ENCODE data around the gene LDHAL6B.

LDHAL6B gene

DNA sequence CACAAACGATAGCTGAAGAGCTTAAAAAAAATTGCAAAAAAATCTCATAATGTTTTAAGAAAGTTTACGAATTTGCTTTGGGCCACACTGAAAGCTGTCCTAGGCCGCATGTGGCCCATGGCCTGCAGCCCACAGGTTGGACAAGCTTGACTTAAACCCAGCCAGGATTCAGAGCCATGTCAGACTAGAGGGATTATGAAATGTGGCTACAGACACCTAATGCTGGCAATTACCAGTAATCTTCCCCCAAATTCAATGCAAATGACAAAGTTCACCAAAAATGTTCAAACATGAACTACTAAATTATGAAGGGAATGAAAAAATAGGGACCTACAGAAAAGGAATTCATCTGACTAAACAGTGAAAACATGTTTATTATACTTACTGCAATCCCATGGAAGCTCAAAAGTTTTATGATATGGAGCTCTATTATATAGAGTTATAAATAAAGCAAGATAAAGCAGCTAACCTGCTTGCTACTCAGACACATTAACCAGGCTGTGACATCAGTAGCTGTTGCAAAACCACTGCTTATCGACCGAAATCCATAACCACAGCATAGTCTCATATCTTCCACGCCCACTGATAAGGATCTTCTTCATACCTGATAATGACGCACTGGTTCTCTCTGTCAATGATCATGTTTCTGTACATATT is 49.2 kb downstream of the LDHAL6B start:
- DNase-seq: no peak

DNA sequence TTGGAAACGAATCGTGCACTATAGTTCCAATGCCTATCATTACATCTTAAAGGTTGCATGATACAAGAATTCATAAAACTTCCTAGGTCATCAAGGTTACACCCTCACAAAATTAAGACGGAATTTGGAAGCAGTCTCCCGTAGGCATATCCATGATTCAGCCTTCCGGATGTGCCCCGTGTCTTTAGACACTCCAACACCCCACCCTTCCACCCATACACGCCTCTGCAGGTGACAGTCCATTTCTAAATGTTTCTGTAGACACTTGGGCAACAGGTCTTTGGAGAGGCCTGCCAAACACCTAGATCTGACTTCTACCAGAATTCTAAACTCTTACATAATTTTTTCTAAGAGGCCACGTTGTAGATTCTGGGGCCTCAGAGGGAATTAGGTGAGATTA is 49.8 kb downstream of the LDHAL6B start:
- DNase-seq: no peak

DNA sequence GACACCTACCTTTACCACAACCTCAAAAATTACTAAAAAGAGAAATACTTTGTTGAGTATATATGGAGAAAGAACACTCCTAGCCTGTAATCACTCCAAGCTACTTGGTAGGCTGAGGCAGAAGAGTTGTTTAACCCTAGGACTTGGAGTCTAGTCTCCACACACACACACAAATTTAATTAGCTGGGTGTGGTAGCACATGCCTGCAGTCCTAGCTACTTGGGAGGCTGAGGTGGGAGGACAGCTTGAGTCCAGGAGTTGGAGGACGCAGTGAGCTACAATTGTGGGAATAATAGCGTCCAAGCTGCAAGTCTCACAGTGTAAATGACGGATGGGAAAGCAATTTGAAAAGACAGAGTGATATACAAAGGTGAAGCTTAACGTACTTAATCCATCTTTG is 50.5 kb downstream of the LDHAL6B start:
- DNase-seq: no peak
